Spinal cord (tissue), 10 donors: ENCODE data around the gene COLEC12. TPM values are rescaled to one million over a fixed set of nuclear protein-coding genes. Genes with fewer than 3 reads are reported as not detected.

Experiments
- DNase-seq, 6 donors: peaks; one replicate each; pipeline versions ENCODE4 v3.0.0 to v3.0.0-alpha.2; 2013 to 2015; ENCODE audit warnings: low spot score in 6 of 6, low read depth in 4 of 6
- H3K27ac ChIP-seq: one replicate; pipeline ENCODE4 v1.5.1; 2013; ENCODE audit warnings: low read depth, low read length, control low read depth
- H3K27me3 ChIP-seq: one replicate; pipeline ENCODE4 v1.6.1; 2013; ENCODE audit warnings: low read length; ENCODE audit not compliant: control insufficient read depth, insufficient read depth
- H3K36me3 ChIP-seq: one replicate; pipeline ENCODE4 v1.6.1; 2013; ENCODE audit warnings: low read length; ENCODE audit not compliant: control insufficient read depth, insufficient read depth
- H3K4me1 ChIP-seq: one replicate; pipeline ENCODE4 v1.6.1; 2013; ENCODE audit warnings: low read length; ENCODE audit not compliant: control insufficient read depth, insufficient read depth
- H3K4me3 ChIP-seq: one replicate; pipeline ENCODE4 v1.5.1; 2013; ENCODE audit warnings: low read depth, low read length, control low read depth
- H3K9me3 ChIP-seq: one replicate; pipeline ENCODE4 v1.6.1; 2013; ENCODE audit warnings: low read length; ENCODE audit not compliant: control insufficient read depth, insufficient read depth
- WGBS: methylation state at CpG from one replicate; pipeline ENCODE4 v1.1.5; 2013; ENCODE audit warnings: missing lambda C conversion rate; ENCODE audit not compliant: insufficient coverage; 5-methylcytosine and 5-hydroxymethylcytosine counted together
- polyA plus RNA-seq, 2 donors: library from polyadenylated mRNA; unstranded; fragments of 120-200 nt; gene quantifications; one replicate each; pipeline ENCODE4 v1.2.1, GENCODE V29; 2013; ENCODE audit not compliant: insufficient read length in 2 of 2
- total RNA-seq, 2 donors: library from RNA; depleted of rRNA in 1 of 2; stranded (reverse); fragments of 120-200 nt in 1 of 2; fragments of >200 nt in 1 of 2; gene quantifications; one replicate each; pipeline versions ENCODE4 v1.2.3 to v1.2.4, GENCODE V29; 2013 to 2014
- donor health status: healthy.

The COLEC12 gene
- total and polyA plus RNA-seq, 4 donors: 19.2 to 282 (median 57.4) TPM

- WGBS: 98% methylated on average over 3 of the region's 7 CpGs
- peak overlapping the region; percentile 80 for H3K27ac ChIP-seq
- no peaks in the 10 kb centered on the region for H3K36me3 ChIP-seq
- no peak for DNase-seq
- H3K4me3 ChIP-seq: no peak overlapping the region
- H3K27me3 ChIP-seq: no peaks in the 10 kb centered on the region
- peaks cover 20% of the 10 kb centered on the region for H3K4me1 ChIP-seq
- H3K9me3 ChIP-seq: no peaks in the 10 kb centered on the region
These were observed 139.3 kb downstream of the COLEC12 start for GRCh38 chr18:361100-361732.

GRCh38 chr18:360676-361075, 139.8 kb downstream of the COLEC12 start:
- H3K27ac ChIP-seq: no peak overlapping the region
- peaks cover 20% of the 10 kb centered on the region for H3K4me1 ChIP-seq
- H3K27me3 ChIP-seq: no peaks in the 10 kb centered on the region
- H3K9me3 ChIP-seq: no peaks in the 10 kb centered on the region
- no peak overlapping the region for H3K4me3 ChIP-seq
- no peaks in the 10 kb centered on the region for H3K36me3 ChIP-seq
- WGBS: 100% methylated on average over 1 of the region's 2 CpGs
- no peak for DNase-seq

- peak in 1 of 6 donors; percentile 38 for DNase-seq
- H3K27ac ChIP-seq: peak overlapping the region; percentile 50
- 80% methylated on average over 1 of the region's 2 CpGs for WGBS
- no peaks in the 10 kb centered on the region for H3K36me3 ChIP-seq
- H3K4me3 ChIP-seq: no peak overlapping the region
- H3K27me3 ChIP-seq: no peaks in the 10 kb centered on the region
- H3K9me3 ChIP-seq: no peaks in the 10 kb centered on the region
- peaks cover 5% of the 10 kb centered on the region for H3K4me1 ChIP-seq
These were observed 143.7 kb downstream of the COLEC12 start for GRCh38 chr18:356778-357177.

GRCh38 chr18:355678-356077, 144.8 kb downstream of the COLEC12 start:
- H3K27ac ChIP-seq: no peak overlapping the region
- 60% methylated on average over 1 of the region's 4 CpGs for WGBS
- no peaks in the 10 kb centered on the region for H3K27me3 ChIP-seq
- no peaks in the 10 kb centered on the region for H3K36me3 ChIP-seq
- H3K4me1 ChIP-seq: no peaks in the 10 kb centered on the region
- no peak for DNase-seq
- H3K4me3 ChIP-seq: no peak overlapping the region
- no peaks in the 10 kb centered on the region for H3K9me3 ChIP-seq

- no peak overlapping the region for H3K4me3 ChIP-seq
- DNase-seq: no peak
- H3K27me3 ChIP-seq: no peaks in the 10 kb centered on the region
- H3K27ac ChIP-seq: peak overlapping the region; percentile 25
- H3K9me3 ChIP-seq: no peaks in the 10 kb centered on the region
- WGBS: no CpG with 5 or more reads among the region's 3 CpGs
- no peaks in the 10 kb centered on the region for H3K4me1 ChIP-seq
- no peaks in the 10 kb centered on the region for H3K36me3 ChIP-seq
These were observed 146.0 kb downstream of the COLEC12 start for GRCh38 chr18:354471-354870.

- no peaks in the 10 kb centered on the region for H3K27me3 ChIP-seq
- no peaks in the 10 kb centered on the region for H3K4me1 ChIP-seq
- no peaks in the 10 kb centered on the region for H3K36me3 ChIP-seq
- DNase-seq: no peak
- WGBS: 100% methylated on average over 1 of the region's 4 CpGs
- H3K4me3 ChIP-seq: no peak overlapping the region
- peak overlapping the region; percentile 25 for H3K27ac ChIP-seq
- H3K9me3 ChIP-seq: no peaks in the 10 kb centered on the region
These were observed 146.5 kb downstream of the COLEC12 start for GRCh38 chr18:354003-354402.

GRCh38 chr18:352438-352837, 148.1 kb downstream of the COLEC12 start:
- H3K9me3 ChIP-seq: no peaks in the 10 kb centered on the region
- no peaks in the 10 kb centered on the region for H3K36me3 ChIP-seq
- no peak for DNase-seq
- H3K4me3 ChIP-seq: no peak overlapping the region
- H3K4me1 ChIP-seq: no peaks in the 10 kb centered on the region
- H3K27ac ChIP-seq: no peak overlapping the region
- 63% methylated on average over 1 of the region's 3 CpGs for WGBS
- no peaks in the 10 kb centered on the region for H3K27me3 ChIP-seq

GRCh38 chr18:350953-351572, 149.4 kb downstream of the COLEC12 start:
- WGBS: 95% methylated on average over 4 of the region's 6 CpGs
- H3K4me1 ChIP-seq: no peaks in the 10 kb centered on the region

GRCh38 chr18:346600-346999, 153.9 kb downstream of the COLEC12 start:
- WGBS: 96% methylated on average over 10 of the region's 10 CpGs
- no peak overlapping the region for H3K27ac ChIP-seq

More at GRCh38 chr18:350953-351572, 149.4 kb downstream of the COLEC12 start:
- H3K9me3 ChIP-seq: peaks cover 3% of the 10 kb centered on the region
- no peak overlapping the region for H3K27ac ChIP-seq
- H3K27me3 ChIP-seq: no peaks in the 10 kb centered on the region
- DNase-seq: no peak
- H3K4me3 ChIP-seq: no peak overlapping the region
- H3K36me3 ChIP-seq: no peaks in the 10 kb centered on the region

GRCh38 chr18:341102-341501, 159.4 kb downstream of the COLEC12 start:
- DNase-seq: no peak
- no CpG with 5 or more reads among the region's 3 CpGs for WGBS
- peaks cover 2% of the 10 kb centered on the region for H3K4me1 ChIP-seq
- H3K4me3 ChIP-seq: no peak overlapping the region
- no peaks in the 10 kb centered on the region for H3K27me3 ChIP-seq
- H3K27ac ChIP-seq: no peak overlapping the region
- peaks cover 3% of the 10 kb centered on the region for H3K36me3 ChIP-seq
- no peaks in the 10 kb centered on the region for H3K9me3 ChIP-seq

More at GRCh38 chr18:346600-346999, 153.9 kb downstream of the COLEC12 start:
- Histone ChIP-seq H3K9me3 (peaks cover 3% of the 10 kb centered on the region), H3K27me3 (no peaks in the 10 kb centered on the region), H3K4me1 (no peaks in the 10 kb centered on the region), H3K4me3 (no peak overlapping the region), H3K36me3 (peaks cover 3% of the 10 kb centered on the region)
- no peak for DNase-seq
